ENCODE results near the gene CHMP5. TPM values are rescaled to one million over a fixed set of nuclear protein-coding genes. Genes with fewer than 3 reads are reported as not detected.

The CHMP5 gene
- total RNA-seq, 1 experiment from 2014 or later = 47.6 TPM

DNA sequence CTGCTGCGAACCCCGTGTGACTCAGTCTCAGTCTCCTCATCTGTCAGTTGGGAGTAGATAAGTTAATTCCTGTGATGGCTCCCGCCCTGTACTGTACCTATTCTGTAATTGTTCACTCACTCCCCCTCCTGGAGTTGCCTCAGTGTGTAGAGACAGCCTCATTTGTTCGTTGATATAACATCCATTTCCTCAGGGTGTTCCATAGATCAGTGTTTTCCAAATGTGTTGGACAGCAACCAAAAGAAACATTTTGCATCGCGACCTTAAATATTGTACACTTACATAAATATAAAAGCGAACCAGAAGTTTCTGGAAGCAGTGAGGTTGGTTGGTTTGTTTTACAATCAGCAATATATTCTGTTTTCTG lies 26.2 kb downstream of the CHMP5 start:
- Histone ChIP-seq H3K23ac (ENCODE audit: insufficient read length, low read depth, low read length) (no peak overlapping the region), H3K27ac (ENCODE audit: insufficient read length, low read depth, low read length) (no peak overlapping the region), H4K20me1 (ENCODE audit: control insufficient read depth, insufficient read depth, insufficient read length) (no peaks in the 10 kb centered on the region), H2BK5ac (ENCODE audit: insufficient read length, low read length) (no peak overlapping the region), H2BK12ac (ENCODE audit: insufficient read length, low read depth, low read length) (no peak overlapping the region), H3K9ac (ENCODE audit: extremely low read depth, insufficient read length, low read length) (peak overlapping the region; percentile 79), H2BK20ac (ENCODE audit: low read depth, low read length, poor library complexity, severe bottlenecking) (no peak overlapping the region), H2BK15ac (ENCODE audit: low read depth, low read length) (no peak overlapping the region), H3K18ac (ENCODE audit: insufficient read length, low read depth, low read length) (no peak overlapping the region), H2AK5ac (ENCODE audit: insufficient read length, low read length) (no peak overlapping the region), H3K4me1 (ENCODE audit: insufficient read depth, low read length) (0 out of 2 replicates have a peak, but pooled peaks cover 2% of the 10 kb centered on the region), H4K91ac (ENCODE audit: insufficient read length, low read depth, low read length) (no peak overlapping the region), H3K4ac (ENCODE audit: low read depth, low read length) (no peak overlapping the region), H3K79me1 (ENCODE audit: insufficient read depth, low read depth, low read length, poor library complexity, severe bottlenecking) (peaks cover 7% of the 10 kb centered on the region), H3K9me3 (ENCODE audit: control insufficient read depth, low read depth, low read length) (no peaks in the 10 kb centered on the region), H3K79me2 (ENCODE audit: insufficient read depth, low read length) (peaks cover 15% of the 10 kb centered on the region; the same call in 1 of the 2 replicates), H3K23me2 (ENCODE audit: insufficient read length, low read depth, low read length, poor library complexity, severe bottlenecking) (no peaks in the 10 kb centered on the region), H2BK120ac (ENCODE audit: low read depth, low read length, poor library complexity, severe bottlenecking) (no peak overlapping the region), H3K14ac (ENCODE audit: insufficient read depth, low read length) (no peak overlapping the region), H2AFZ (ENCODE audit: low read length) (no peak overlapping the region), H4K5ac (ENCODE audit: insufficient read length, low read depth, low read length) (no peak overlapping the region), H3T11ph (ENCODE audit: low read length) (no peak overlapping the region), H3K56ac (ENCODE audit: insufficient read length, low read depth, low read length) (no peak overlapping the region), H3K27me3 (ENCODE audit: insufficient read depth, low read length) (no peaks in the 10 kb centered on the region), H4K8ac (replicated peaks; ENCODE audit: insufficient read length, low read depth, low read length) (no peak overlapping the region), H3K4me2 (ENCODE audit: insufficient read depth, insufficient read length, low read length) (peak overlapping the region; percentile 89)
- H3K27me3 Mint-ChIP-seq (ENCODE audit: low read depth) = no peaks in the 10 kb centered on the region
- DNase-seq = no peak
- no peak for TF ChIP-seq CTCF (conservative IDR thresholded peaks at IDR 0.05)
- no CpG with 5 or more reads among the region's 7 CpGs for WGBS (ENCODE audit: extremely low coverage, insufficient read length, low lambda C conversion rate)
- peak overlapping the region; percentile 96 to 99 for H3K4me3 Mint-ChIP-seq
- peak overlapping the region; percentile 98 to 100 (median 99); a peak in 6 of 7 replicates for H3K27ac Mint-ChIP-seq
- peaks cover 7 to 30% (median 30%) of the 10 kb centered on the region in 3 experiments; a peak in 6 of 7 replicates for H3K36me3 Mint-ChIP-seq (ENCODE audit: insufficient read depth in 1 of 3, low read depth in 3 of 3)
- peaks cover 11 to 15% of the 10 kb centered on the region in 2 experiments for H3K4me1 Mint-ChIP-seq
- peaks cover 0 to 2% of the 10 kb centered on the region in 2 experiments; a peak in 2 of 5 replicates for H3K9me3 Mint-ChIP-seq

All from H9 (cell line).